ENCODE measurements around the gene GSTM3. TPM values are rescaled to one million over a fixed set of nuclear protein-coding genes. Genes with fewer than 3 reads are reported as not detected.
A peak's percentile ranks its signal among the peaks of the same experiment; 100 is the strongest.
"Not testable (repeated sequence)": the region's sequence is repeated elsewhere in the genome, so short reads cannot be mapped to it uniquely, and the experiment has no call there.

GSTM3 gene
- total RNA-seq, 1 donor from 2014 or later: 18.5 TPM

DNA sequence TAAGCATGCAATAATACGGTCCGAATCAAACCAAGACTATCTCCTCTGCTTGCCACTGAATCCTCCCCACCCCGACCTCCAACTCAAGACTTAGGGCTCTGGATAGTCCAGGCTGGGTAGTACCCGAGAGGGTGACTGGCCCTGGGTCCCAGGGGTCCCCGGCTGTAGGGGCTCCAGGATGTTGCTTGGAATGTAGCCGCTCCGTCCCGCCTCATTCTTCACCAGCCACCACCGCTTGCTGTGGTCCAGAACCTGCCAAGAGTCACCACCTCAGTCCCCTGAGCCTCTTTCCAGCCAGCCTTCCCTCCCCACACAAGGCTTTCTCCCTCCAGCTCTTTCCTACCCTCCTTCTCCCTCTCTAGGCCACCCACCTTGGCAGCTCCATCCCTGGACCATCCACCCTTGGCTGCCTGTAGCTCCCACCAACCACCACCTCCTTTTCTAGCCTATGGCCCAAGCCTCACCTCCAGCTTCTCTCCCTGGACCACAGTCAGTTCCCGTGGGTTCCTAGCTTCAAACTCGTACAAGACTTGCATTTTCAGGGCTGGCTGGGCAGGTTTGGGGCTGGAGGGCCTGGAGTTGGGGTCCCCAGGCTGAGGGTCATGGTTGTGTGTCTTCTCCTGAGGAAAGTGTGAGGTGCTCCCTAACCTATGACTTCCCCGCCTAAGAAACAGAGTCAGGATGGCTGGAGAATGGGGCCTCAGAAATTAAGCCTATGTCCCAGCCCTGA, 10.9 kb upstream of the GSTM3 start:
- ATAC-seq: peak in 1 of 2 donors; percentile 11
- Histone ChIP-seq H3K9me3 (no peaks in the 10 kb centered on the region), H3K27me3 (ENCODE audit: low read depth) (peaks cover 3% of the 10 kb centered on the region), H3K4me3 (no peak overlapping the region), H3K36me3 (no peaks in the 10 kb centered on the region), H3K4me1 (no peaks in the 10 kb centered on the region), H3K27ac (no peak overlapping the region)
- no peak for TF ChIP-seq CTCF (IDR thresholded peaks at IDR 0.05)
- intact Hi-C loops (cut with DNase I): no loop called here
- no peak for DNase-seq

DNA sequence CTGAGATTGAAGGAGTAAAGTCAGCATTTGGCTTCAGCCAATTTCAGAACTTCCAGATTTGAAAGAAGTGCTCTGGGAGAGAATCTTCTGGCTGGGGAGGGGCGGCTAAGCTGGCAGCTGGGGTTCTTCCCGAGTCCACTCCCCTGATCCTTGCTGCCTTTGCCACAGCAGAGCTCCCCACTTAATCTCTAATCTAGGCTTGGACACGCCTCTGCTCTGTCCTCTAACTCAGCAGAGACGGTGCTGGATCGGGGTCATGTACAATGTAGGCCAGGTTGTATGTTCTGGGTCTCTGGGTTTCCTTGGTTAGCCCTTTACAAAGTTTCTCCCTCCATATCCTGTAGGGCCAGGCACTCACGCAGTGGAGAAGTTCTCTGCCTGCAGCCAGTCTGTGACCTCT, 10.1 kb upstream of the GSTM3 start:
- intact Hi-C loops (cut with DNase I): no loop called here
- no peaks in the 10 kb centered on the region for H3K9me3 ChIP-seq
- no peak overlapping the region for H3K4me3 ChIP-seq

DNA sequence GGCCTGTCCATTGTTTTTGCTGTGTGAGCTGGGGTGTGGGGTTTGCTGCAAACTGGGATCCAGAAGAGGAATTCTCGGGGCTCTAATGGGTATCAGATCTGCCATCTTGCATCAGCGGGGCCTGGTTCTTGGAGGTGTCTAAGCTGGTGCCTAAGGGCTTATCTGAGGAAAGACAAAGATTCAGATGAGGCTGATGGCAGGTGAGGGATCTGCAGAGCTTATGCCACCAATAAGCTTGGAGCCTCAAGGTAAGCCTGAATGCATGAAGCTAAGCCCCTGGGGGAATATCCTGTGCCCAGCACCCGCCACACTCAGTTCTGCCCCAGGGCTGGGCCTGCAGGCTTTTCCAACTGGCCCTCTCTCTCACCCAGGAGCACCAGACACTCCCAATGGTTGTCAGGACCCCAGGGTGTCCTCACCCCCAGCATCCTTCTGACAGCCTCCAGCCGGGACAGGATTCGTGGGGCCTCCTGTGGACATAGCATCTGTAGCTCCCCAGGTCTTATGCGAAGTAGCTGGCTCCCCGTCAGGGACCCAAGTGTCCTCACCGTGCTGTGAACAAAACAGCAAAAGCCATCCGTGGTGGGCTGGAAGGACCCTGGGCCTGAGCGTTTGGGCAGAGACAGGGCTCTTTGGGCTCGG, 9.5 kb upstream of the GSTM3 start:
- Histone ChIP-seq H3K27me3 (ENCODE audit: low read depth) (peaks cover 3% of the 10 kb centered on the region), H3K36me3 (no peaks in the 10 kb centered on the region), H3K4me1 (no peaks in the 10 kb centered on the region), H3K9me3 (no peaks in the 10 kb centered on the region), H3K4me3 (no peak overlapping the region), H3K27ac (no peak overlapping the region)
- intact Hi-C loops (cut with DNase I): no loop called here
- DNase-seq (no peak), ATAC-seq (no peak)
- TF ChIP-seq CTCF (IDR thresholded peaks at IDR 0.05): no peak

More for the DNA sequence above, 10.1 kb upstream of the GSTM3 start:
- no peak for ATAC-seq
- H3K27ac ChIP-seq: no peak overlapping the region
- peaks cover 3% of the 10 kb centered on the region for H3K27me3 ChIP-seq (ENCODE audit: low read depth)
- no peak for TF ChIP-seq CTCF (IDR thresholded peaks at IDR 0.05)
- no peaks in the 10 kb centered on the region for H3K36me3 ChIP-seq
- H3K4me1 ChIP-seq: no peaks in the 10 kb centered on the region
- no peak for DNase-seq

DNA sequence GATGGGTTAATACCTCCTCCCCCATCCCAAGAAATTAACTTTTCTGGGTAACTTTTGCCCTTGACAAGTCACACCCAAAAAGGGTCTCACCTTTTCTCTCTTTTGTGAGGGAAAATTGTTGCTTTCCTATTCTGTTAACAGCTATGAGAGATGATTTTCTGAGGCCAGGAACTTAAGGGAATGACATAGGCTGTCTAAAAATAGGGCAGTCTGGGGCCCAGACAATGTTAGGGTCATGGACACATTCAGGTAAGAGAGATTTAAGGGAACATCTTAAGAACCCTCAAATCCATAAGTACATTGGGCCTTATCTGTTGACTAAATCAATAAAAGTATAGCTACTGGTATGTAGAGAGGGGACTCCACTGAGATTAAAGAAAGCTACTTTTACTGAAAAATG, 8.4 kb upstream of the GSTM3 start:
- no peak for DNase-seq
- ATAC-seq: no peak
- no peak for TF ChIP-seq CTCF (IDR thresholded peaks at IDR 0.05)
- intact Hi-C loops (cut with DNase I): no loop called here
- Histone ChIP-seq H3K4me3 (no peak overlapping the region), H3K27me3 (ENCODE audit: low read depth) (peaks cover 3% of the 10 kb centered on the region), H3K27ac (no peak overlapping the region), H3K4me1 (no peaks in the 10 kb centered on the region), H3K9me3 (no peaks in the 10 kb centered on the region), H3K36me3 (no peaks in the 10 kb centered on the region)

- H3K4me3 ChIP-seq; DNase-seq; ATAC-seq; H3K36me3 ChIP-seq; H3K27ac ChIP-seq; H3K4me1 ChIP-seq; H3K9me3 ChIP-seq; H3K27me3 ChIP-seq (ENCODE audit: low read depth); intact Hi-C loops (cut with DNase I): not testable (repeated sequence)
These were observed 7.5 kb upstream of the GSTM3 start for GRCh38 chr1:109748311-109748710.
